OCI-LY3 (cell line): ENCODE measurements around the gene MED13.

ENCODE experiments used
- H2AFZ ChIP-seq: fragments of 200-600, 300-600 bp; shearing (Covaris generic); 2 replicates; pipeline ENCODE4 v1.6.0; 2014; ENCODE audit warnings: antibody characterized with exemption, low read depth, low read length
- H3K27ac ChIP-seq: fragments of 200-600, 300-600 bp; sonication (generic); 2 replicates; pipeline ENCODE4 v1.5.1; 2014; ENCODE audit warnings: mild to moderate bottlenecking, low read length, moderate library complexity, mixed read lengths
- H3K27me3 ChIP-seq: fragments of 200-600, 300-600 bp; sonication (generic); 2 replicates; pipeline ENCODE4 v1.6.1; 2014; ENCODE audit warnings: low read depth, low read length, mixed read lengths
- H3K36me3 ChIP-seq: fragments of 200-600, 300-600 bp; sonication (generic); replicated peaks from 2 replicates; pipeline ENCODE3; 2014; ENCODE audit warnings: low read depth, low read length, mixed read lengths
- H3K4me1 ChIP-seq: fragments of 300-600, 200-600 bp; sonication (generic); 2 replicates; pipeline ENCODE4 v1.6.1; 2014; ENCODE audit warnings: low read length, mixed read lengths
- H3K4me2 ChIP-seq: fragments of 200-600, 300-600 bp; sonication (generic); 2 replicates; pipeline ENCODE4 v1.6.1; 2014; ENCODE audit warnings: low read length, mixed read lengths
- H3K4me3 ChIP-seq: fragments of 300-600, 200-600 bp; sonication (generic); 2 replicates; pipeline ENCODE4 v1.5.1; 2014; ENCODE audit warnings: antibody characterized with exemption, mild to moderate bottlenecking, low read length, moderate library complexity
- H3K79me2 ChIP-seq: fragments of 300-600, 200-600 bp; shearing (Covaris generic); 2 replicates; pipeline ENCODE4 v1.6.1; 2014; ENCODE audit warnings: mild to moderate bottlenecking, low read length, mixed read lengths
- H3K9ac ChIP-seq: fragments of 300-600, 200-600 bp; shearing (Covaris generic); 2 replicates; pipeline ENCODE4 v1.6.0; 2014; ENCODE audit warnings: mild to moderate bottlenecking, low read length, moderate library complexity
- H3K9me3 ChIP-seq: fragments of 200-600, 300-600 bp; shearing (Covaris generic); 2 replicates; pipeline ENCODE4 v1.6.1; 2014; ENCODE audit warnings: low read length, mixed read lengths; ENCODE audit not compliant: insufficient read depth
- H4K20me1 ChIP-seq: fragments of 200-600, 300-600 bp; sonication (generic); 2 replicates; pipeline ENCODE4 v1.6.1; 2016; ENCODE audit warnings: low read length, mixed read lengths; ENCODE audit not compliant: insufficient read depth
- CTCF ChIP-seq: fragments of 200-600, 300-600 bp; sonication (generic); IDR thresholded peaks from 2 replicates; pipeline ENCODE4 v1.5.1; 2014; ENCODE audit warnings: antibody characterized with exemption, low read length, low read depth
- EZH2phosphoT487 ChIP-seq: fragments of 200-600 bp; shearing (Covaris generic); IDR thresholded peaks from 2 replicates; pipeline ENCODE4 v1.6.1; 2018; ENCODE audit warnings: antibody characterized with exemption, mixed run types, low read depth

Gene MED13

GRCh38 chr17:62064791-62065563 is at the start of gene MED13:
MED13 (minus strand) TSS chr17:62065278; CDS start chr17:62065205, 73 bp downstream.
- Histone ChIP-seq H3K9ac (peak within 1 kb of the TSS; percentile 94), H4K20me1 (peaks cover 34% of the 10 kb centered on the region), H3K4me3 (peak within 1 kb of the TSS; percentile 90), H3K4me1 (peaks cover 33% of the 10 kb centered on the region), H3K27me3 (no peaks in the 10 kb centered on the region), H3K4me2 (peak within 1 kb of the TSS; percentile 93), H3K36me3 (peaks cover 21% of the 10 kb centered on the region), H3K79me2 (peaks cover 56% of the 10 kb centered on the region), H3K27ac (peak within 1 kb of the TSS; percentile 82), H2AFZ (peak within 1 kb of the TSS; percentile 97), H3K9me3 (no peaks in the 10 kb centered on the region)
- no peak for TF ChIP-seq CTCF
- no peak for TF ChIP-seq EZH2phosphoT487

GRCh38 chr17:62112229-62112628 is 47.2 kb upstream of the MED13 start:
- Histone ChIP-seq H4K20me1 (no peaks in the 10 kb centered on the region), H3K4me3 (no peak overlapping the region), H3K27me3 (no peaks in the 10 kb centered on the region), H3K9me3 (no peaks in the 10 kb centered on the region), H3K36me3 (no peaks in the 10 kb centered on the region), H3K9ac (no peak overlapping the region), H3K79me2 (no peaks in the 10 kb centered on the region), H3K27ac (no peak overlapping the region), H2AFZ (no peak overlapping the region), H3K4me2 (no peak overlapping the region), H3K4me1 (no peaks in the 10 kb centered on the region)
- TF ChIP-seq CTCF: no peak
- TF ChIP-seq EZH2phosphoT487: no peak

- Histone ChIP-seq H3K4me2 (no peak overlapping the region), H3K27ac (no peak overlapping the region)
Measured at GRCh38 chr17:62111562-62112171, 46.6 kb upstream of the MED13 start.

More at GRCh38 chr17:62111562-62112171, 46.6 kb upstream of the MED13 start:
- no peak for TF ChIP-seq EZH2phosphoT487
- TF ChIP-seq CTCF: no peak
- no peaks in the 10 kb centered on the region for H3K4me1 ChIP-seq
- H3K9ac ChIP-seq: no peak overlapping the region
- H2AFZ ChIP-seq: no peak overlapping the region
- no peaks in the 10 kb centered on the region for H3K79me2 ChIP-seq
- H3K27me3 ChIP-seq: no peaks in the 10 kb centered on the region
- H3K9me3 ChIP-seq: no peaks in the 10 kb centered on the region
- H3K4me3 ChIP-seq: no peak overlapping the region
- no peaks in the 10 kb centered on the region for H3K36me3 ChIP-seq
- no peaks in the 10 kb centered on the region for H4K20me1 ChIP-seq
